Hepatic stellate cell (primary cell): Measurements from ENCODE around the gene ADRB2.
"Not testable (repeated sequence)": the region's sequence is repeated elsewhere in the genome, so short reads cannot be mapped to it uniquely, and the experiment has no call there.

Experiments
- DNase-seq: peaks from one replicate; pipeline ENCODE4 v3.0.0; 2011; ENCODE audit warnings: low spot score

The ADRB2 gene

DNA sequence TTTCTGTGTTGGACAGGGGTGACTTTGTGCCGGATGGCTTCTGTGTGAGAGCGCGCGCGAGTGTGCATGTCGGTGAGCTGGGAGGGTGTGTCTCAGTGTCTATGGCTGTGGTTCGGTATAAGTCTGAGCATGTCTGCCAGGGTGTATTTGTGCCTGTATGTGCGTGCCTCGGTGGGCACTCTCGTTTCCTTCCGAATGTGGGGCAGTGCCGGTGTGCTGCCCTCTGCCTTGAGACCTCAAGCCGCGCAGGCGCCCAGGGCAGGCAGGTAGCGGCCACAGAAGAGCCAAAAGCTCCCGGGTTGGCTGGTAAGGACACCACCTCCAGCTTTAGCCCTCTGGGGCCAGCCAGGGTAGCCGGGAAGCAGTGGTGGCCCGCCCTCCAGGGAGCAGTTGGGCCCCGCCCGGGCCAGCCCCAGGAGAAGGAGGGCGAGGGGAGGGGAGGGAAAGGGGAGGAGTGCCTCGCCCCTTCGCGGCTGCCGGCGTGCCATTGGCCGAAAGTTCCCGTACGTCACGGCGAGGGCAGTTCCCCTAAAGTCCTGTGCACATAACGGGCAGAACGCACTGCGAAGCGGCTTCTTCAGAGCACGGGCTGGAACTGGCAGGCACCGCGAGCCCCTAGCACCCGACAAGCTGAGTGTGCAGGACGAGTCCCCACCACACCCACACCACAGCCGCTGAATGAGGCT, at the start of gene ADRB2:
ADRB2 (plus strand) TSS at position 559 of the 686 bp plus-strand sequence. CDS start 221 bp downstream, outside the sequence.
- DNase-seq = peak; percentile 90

DNA sequence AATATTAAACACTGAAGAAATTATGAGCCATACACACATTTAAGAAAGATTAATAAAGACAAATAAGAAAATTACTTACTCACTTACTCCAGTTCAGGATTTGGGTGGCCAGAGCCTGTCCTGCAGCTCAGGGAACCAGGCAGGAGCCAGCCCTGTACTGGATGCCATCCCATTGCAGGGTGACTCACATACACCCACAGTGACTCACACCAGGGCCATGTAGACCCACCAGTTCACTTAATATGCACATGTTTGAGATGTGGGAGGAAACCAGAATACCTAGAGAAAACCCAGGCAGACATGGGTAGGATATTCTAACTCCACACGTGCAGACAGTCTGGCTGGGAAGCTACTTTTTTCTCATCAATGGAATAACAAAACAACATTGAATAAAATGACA, 49.6 kb upstream of the ADRB2 start:
- DNase-seq = peak; percentile 68

DNA sequence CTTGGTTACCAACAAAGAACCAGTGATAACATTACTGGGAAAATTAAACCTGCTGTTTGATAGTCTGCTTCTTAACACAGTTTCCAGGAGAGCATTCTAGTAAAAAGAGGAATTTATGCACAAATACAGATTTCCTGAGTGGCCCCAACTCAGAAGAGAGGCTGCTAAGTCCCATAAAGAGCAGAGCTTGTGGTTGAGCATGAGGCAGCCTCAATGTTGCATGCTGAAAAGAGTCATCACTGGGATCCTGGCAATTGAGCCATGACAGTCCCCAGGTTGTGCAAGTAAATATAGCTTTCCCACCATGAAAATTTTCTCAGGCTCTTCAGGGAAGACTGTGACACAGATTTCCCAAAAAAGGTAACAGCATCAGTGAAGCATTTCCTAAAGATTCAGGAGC, 47.5 kb upstream of the ADRB2 start:
- DNase-seq = no peak

DNA sequence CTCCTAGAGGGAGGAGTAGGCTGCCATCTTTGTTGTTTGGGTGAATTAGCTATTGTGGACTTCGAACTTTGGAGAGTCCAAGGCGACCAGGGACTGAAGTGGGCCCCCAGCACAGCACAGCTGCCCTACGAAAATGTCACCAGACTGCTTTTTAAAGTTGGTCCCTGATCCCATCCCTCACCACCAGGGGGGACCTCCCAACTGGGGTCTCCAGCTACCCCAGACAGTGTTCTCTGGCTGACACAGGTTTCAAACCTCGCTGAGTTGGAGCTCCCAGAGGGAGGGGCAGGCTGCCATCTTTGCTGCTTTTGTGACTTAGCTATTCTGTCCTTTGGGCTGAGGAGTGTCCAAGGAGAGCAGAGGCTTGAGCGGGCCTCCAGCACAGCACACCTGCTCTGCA, 45.7 kb upstream of the ADRB2 start:
- no peak for DNase-seq

DNA sequence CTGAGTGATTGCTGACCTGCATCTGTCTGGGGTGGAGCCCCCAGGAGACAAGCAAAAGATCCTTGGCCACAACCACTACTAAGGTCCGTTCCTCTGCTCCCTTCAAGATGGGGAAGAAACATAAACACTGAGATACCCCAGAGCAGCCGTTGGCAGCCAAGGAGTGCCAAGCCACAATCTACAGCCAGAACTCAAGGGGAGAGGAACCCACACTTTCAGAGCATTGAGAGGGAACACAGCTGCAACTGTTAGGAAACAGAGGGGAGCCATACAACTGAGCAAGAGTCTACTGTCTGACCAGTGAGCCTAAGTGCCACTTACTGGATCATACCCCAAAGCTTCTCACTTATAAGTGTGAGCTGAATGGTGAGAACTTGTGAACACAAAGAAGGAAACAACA, 44.6 kb upstream of the ADRB2 start:
- DNase-seq = no peak

GRCh38 chr5:148785223-148785622, 41.2 kb upstream of the ADRB2 start:
- DNase-seq = no peak

GRCh38 chr5:148786456-148786855, 40.0 kb upstream of the ADRB2 start:
- no peak for DNase-seq

GRCh38 chr5:148788636-148789035, 37.8 kb upstream of the ADRB2 start:
- no peak for DNase-seq

GRCh38 chr5:148790545-148791333, 35.7 kb upstream of the ADRB2 start:
- DNase-seq = no peak

DNA sequence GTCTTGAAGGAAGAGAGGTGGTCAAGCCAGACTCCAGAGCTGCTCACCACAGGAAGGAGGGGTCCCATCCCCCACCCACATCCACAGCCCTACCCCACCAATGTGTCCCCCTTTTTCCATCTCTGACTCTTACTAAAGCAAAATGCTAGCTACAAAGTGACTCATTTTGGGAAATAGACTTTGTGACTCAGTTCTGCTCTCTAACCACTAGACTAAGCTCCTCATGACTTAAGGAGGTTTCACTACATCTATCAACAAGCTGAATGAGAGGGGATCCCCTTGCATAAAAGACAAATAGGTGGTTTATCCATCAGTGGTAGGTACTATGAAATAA, 35.1 kb upstream of the ADRB2 start:
- DNase-seq = no peak

GRCh38 chr5:148791696-148792095, 34.7 kb upstream of the ADRB2 start:
- no peak for DNase-seq

DNA sequence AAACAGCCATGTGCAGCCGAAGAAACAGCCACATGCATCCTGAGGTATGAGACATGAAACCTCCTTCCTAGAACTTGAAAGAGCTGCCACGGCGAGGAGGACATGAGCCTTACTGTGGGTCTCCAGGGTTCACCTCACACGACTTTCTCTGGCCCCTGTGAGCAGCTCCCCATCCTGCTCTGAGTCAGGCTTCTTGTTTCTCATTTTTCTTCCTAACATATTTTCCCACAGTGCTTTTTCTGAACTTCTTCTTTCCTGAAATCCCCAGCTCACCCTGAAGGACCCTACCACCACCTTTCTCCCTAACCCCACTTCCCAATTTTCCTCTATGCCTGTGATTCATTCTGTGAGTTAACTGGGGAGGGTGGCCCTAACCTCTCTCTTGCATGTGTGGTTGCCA, 33.7 kb upstream of the ADRB2 start:
- DNase-seq = no peak

DNA sequence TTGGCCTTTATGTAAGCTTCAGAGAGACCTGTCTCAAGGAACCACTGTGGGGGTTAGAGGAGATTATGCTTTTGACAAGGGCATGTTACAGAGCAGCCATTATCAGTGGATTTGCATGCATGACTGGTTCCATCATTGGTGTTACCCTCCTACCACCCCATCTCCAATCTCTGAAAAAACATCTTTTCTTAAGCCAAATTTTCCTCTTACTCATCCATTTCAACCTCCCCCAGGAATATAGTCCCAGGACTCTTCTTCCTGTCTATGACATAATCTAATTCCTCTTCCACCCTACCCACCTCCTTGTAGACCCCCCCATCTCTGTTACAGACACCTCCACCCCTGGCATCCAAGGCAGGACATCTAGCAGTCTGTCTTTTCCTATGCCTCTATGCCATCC, 33.1 kb upstream of the ADRB2 start:
- DNase-seq = no peak

DNA sequence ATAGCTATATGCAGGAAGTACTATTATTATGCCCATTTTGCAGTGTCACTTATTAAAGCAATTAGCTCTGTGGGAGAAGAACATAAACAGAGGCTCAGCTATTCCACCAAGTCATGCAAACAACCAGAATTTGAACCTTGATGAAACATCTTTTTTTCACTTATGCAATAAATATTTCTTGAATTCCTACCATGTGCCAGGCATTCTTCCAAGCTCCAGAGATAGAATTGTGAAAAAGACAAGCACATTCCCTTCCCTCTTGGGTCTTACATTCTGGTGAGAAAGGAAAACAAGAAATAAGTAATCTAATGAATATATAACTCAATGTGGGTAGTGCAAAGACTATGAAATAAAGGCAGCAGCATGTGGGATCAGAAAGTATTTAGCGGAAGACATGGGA, 32.1 kb upstream of the ADRB2 start:
- DNase-seq = no peak

GRCh38 chr5:148794729-148795561, 31.5 kb upstream of the ADRB2 start:
- no peak for DNase-seq

DNA sequence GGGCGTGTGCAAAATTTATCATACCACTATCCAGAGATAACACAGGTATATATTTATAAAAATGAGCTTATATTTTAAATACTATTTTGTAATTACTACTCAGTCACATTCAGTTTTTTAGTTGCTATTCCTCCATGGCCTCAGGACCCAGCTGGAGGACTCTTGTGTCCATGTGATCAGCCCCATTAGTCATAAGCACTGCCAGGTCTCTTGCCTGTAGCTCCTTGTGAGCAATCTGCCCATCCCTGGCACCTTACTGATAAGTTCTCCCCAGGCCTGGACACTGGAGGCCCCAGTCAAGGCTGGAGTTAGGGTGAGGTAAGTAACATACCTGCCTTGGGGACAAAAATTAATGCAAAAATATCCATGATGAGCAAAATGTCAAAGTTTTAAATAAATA, 29.5 kb upstream of the ADRB2 start:
- DNase-seq = no peak

- DNase-seq = no peak
Measured at GRCh38 chr5:148798786-148799185, 27.6 kb upstream of the ADRB2 start.

GRCh38 chr5:148799737-148800527, 26.5 kb upstream of the ADRB2 start:
- no peak for DNase-seq

GRCh38 chr5:148801682-148802276, 24.6 kb upstream of the ADRB2 start:
- DNase-seq = no peak

- not testable (repeated sequence) for DNase-seq
Measured at GRCh38 chr5:148803451-148803850, 23.0 kb upstream of the ADRB2 start.

DNA sequence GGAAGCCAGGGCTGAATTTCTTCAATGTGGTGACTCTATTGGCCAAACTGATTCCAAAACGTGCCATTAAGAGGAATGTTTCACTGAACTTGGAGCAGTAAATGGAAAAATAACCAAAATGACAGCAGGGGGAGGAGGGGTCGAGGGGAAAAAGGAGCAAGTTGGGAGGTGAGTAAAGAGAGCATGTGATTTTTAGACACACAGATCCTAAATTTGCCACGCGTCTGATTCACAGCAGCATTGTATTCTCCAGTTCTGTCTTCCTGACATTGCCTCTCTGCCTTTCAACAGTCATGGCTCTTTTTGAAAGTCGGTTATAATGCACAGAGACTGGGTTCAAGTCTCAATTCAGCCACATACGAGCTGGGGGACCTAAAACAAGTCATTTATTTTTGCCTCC, 22.0 kb upstream of the ADRB2 start:
- DNase-seq = no peak
